Measurements from ENCODE around the gene USP7. TPM values are rescaled to one million over a fixed set of nuclear protein-coding genes. Genes with fewer than 3 reads are reported as not detected.
A peak's percentile ranks its signal among the peaks of the same experiment; 100 is the strongest.
"Not testable (repeated sequence)": the region's sequence is repeated elsewhere in the genome, so short reads cannot be mapped to it uniquely, and the experiment has no call there.

USP7 gene
- total and polyA plus RNA-seq, 10 of the 15 experiments (the other 5 are each of a cell fraction or from before 2014, with no cell fraction given), result 16.2 to 133 (median 60.5) TPM

GRCh38 chr16:8971416-8971815 is 7.7 kb upstream of the USP7 start:
- FAIRE-seq (peak; percentile 31), DNase-seq (ENCODE audit: low read depth, low spot score) (no peak), ATAC-seq (no peak)
- Histone ChIP-seq H3K9me3 (replicated peaks; ENCODE audit: control insufficient read depth, insufficient read depth, low read length) (no peaks in the 10 kb centered on the region), H3K4me3 (no peak overlapping the region), H3K36me3 (ENCODE audit: control insufficient read depth in 2 of 2, insufficient read depth in 2 of 2, low read length in 1 of 2) (no peaks in the 10 kb centered on the region), H4K20me1 (ENCODE audit: control insufficient read depth, insufficient read depth) (no peaks in the 10 kb centered on the region), H3K4me1 (ENCODE audit: control insufficient read depth, insufficient read depth, low read length) (no peaks in the 10 kb centered on the region), H3K27me3 (replicated peaks in 1 of 2; ENCODE audit: control insufficient read depth in 2 of 2, insufficient read depth in 2 of 2, low read length in 1 of 2) (no peaks in the 10 kb centered on the region), H2AFZ (ENCODE audit: control insufficient read depth, low read depth, low read length) (no peak overlapping the region), H3K4me2 (ENCODE audit: control insufficient read depth, insufficient read depth) (no peak overlapping the region), H3K79me2 (ENCODE audit: control insufficient read depth, insufficient read depth, low read length) (no peaks in the 10 kb centered on the region), H3K9ac (ENCODE audit: control insufficient read depth, insufficient read depth, low read length) (no peak overlapping the region), H3K27ac (ENCODE audit: control insufficient read depth, insufficient read depth) (no peak overlapping the region)
- no TSS peak for BruUV-seq (replicated peaks)
- ChIA-PET CTCF (interaction anchor here (1.5 kb wide), 1 partner anchor 37 kb away, joined by 5 read pairs; no protein-coding TSS in a partner anchor), POLR2A (no interaction called here), RAD21 (ENCODE audit: unreplicated experiment) (no interaction called here), SMC1A (ENCODE audit: uncharacterized antibody, unreplicated experiment) (no interaction called here)
- in situ Hi-C loops (cut with MboI) (no loop called here), intact Hi-C loops (cut with micrococcal nuclease; ENCODE audit: unreplicated experiment) (no loop called here)
- 100% methylated on average over 1 of the region's 1 CpG for WGBS (ENCODE audit: insufficient coverage, insufficient replicate concordance, low lambda C conversion rate, missing lambda C conversion rate)
- TF ChIP-seq HCFC1 (IDR thresholded peaks at IDR 0.05; ENCODE audit: low read length) (no peak), RBBP5 (conservative IDR thresholded peaks at IDR 0.05) (no peak), JUND (IDR thresholded peaks at IDR 0.05; ENCODE audit: low read depth, low read length) (no peak), ZNF687 (IDR thresholded peaks at IDR 0.05) (no peak), GABPA (IDR thresholded peaks at IDR 0.05; ENCODE audit: low read depth) (no peak), CBX5 (IDR thresholded peaks at IDR 0.05; ENCODE audit: low read depth) (no peak), SREBF1 (IDR thresholded peaks at IDR 0.05; ENCODE audit: low read length) (no peak)
- TF ChIP-seq, protein P1, sequence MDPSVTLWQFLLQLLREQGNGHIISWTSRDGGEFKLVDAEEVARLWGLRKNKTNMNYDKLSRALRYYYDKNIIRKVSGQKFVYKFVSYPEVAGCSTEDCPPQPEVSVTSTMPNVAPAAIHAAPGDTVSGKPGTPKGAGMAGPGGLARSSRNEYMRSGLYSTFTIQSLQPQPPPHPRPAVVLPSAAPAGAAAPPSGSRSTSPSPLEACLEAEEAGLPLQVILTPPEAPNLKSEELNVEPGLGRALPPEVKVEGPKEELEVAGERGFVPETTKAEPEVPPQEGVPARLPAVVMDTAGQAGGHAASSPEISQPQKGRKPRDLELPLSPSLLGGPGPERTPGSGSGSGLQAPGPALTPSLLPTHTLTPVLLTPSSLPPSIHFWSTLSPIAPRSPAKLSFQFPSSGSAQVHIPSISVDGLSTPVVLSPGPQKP (IDR thresholded peaks at IDR 0.05; ENCODE audit: low read depth, low read length), result no peak

DNA sequence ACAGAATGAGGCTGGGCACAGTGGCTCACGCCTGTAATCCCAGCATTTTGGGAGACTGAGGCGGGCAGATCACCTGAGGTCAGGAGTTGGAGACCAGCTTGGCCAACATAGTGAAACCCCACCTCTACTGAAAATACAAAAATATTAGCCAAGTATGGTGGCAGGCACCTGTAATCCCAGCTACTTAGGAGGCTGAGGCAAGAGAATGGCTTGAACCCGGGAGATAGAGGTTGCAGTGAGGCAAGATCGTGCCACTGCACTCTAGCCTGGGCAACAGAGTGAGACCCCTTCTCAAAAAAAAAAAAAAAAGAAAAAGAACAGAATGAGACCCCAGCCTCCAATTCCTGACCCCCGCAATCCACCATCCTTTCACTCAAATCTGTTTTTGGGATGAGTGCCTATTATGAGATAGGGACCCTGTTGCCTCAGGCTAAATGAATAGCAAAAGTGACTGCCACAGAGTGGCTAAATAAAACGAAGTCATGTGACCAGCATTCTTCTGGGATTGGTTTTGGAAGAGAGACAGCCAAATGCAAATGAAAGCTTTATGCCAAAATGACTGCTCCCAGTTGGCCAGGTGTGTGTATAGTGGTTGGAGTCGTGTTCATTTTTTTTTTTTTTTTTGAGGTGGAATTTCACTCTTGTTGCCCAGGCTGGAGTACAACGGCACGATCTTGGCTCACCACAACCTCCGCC is 5.6 kb upstream of the USP7 start:
- POLR2A ChIA-PET, result not testable (repeated sequence)

More for the DNA sequence above, 5.6 kb upstream of the USP7 start:
- H3K9ac ChIP-seq (ENCODE audit: control insufficient read depth, insufficient read depth, low read length); H3K36me3 ChIP-seq (ENCODE audit: control insufficient read depth in 2 of 2, insufficient read depth in 2 of 2, low read length in 1 of 2); FAIRE-seq; H3K9me3 ChIP-seq (replicated peaks; ENCODE audit: control insufficient read depth, insufficient read depth, low read length); in situ Hi-C loops (cut with MboI); H4K20me1 ChIP-seq (ENCODE audit: control insufficient read depth, insufficient read depth); DNase-seq (ENCODE audit: low read depth, low spot score); H3K27me3 ChIP-seq (replicated peaks in 1 of 2; ENCODE audit: control insufficient read depth in 2 of 2, insufficient read depth in 2 of 2, low read length in 1 of 2); BruUV-seq (replicated peaks); H3K4me1 ChIP-seq (ENCODE audit: control insufficient read depth, insufficient read depth, low read length); H3K4me2 ChIP-seq (ENCODE audit: control insufficient read depth, insufficient read depth); H3K4me3 ChIP-seq; H2AFZ ChIP-seq (ENCODE audit: control insufficient read depth, low read depth, low read length); H3K79me2 ChIP-seq (ENCODE audit: control insufficient read depth, insufficient read depth, low read length); intact Hi-C loops (cut with micrococcal nuclease; ENCODE audit: unreplicated experiment); ATAC-seq; H3K27ac ChIP-seq (ENCODE audit: control insufficient read depth, insufficient read depth); RAD21 ChIA-PET (ENCODE audit: unreplicated experiment); SMC1A ChIA-PET (ENCODE audit: uncharacterized antibody, unreplicated experiment): not testable (repeated sequence)
- 68% methylated on average over 8 of the region's 10 CpGs for WGBS (ENCODE audit: insufficient coverage, insufficient replicate concordance, low lambda C conversion rate, missing lambda C conversion rate)
- CTCF ChIA-PET, result interaction anchor here (0.7 kb wide), 1 partner anchor 42 kb away, joined by 3 read pairs; no protein-coding TSS in a partner anchor

All from GM12878 (cell line).